ENCODE results near the gene ZFYVE28. TPM values are rescaled to one million over a fixed set of nuclear protein-coding genes. Genes with fewer than 3 reads are reported as not detected.

ZFYVE28 gene
- total and polyA plus RNA-seq, 10 of the 15 experiments (the other 5 are each of a cell fraction or from before 2014, with no cell fraction given) = 0.06 to 1.9 (median 0.22) TPM; not detected in 1

DNA sequence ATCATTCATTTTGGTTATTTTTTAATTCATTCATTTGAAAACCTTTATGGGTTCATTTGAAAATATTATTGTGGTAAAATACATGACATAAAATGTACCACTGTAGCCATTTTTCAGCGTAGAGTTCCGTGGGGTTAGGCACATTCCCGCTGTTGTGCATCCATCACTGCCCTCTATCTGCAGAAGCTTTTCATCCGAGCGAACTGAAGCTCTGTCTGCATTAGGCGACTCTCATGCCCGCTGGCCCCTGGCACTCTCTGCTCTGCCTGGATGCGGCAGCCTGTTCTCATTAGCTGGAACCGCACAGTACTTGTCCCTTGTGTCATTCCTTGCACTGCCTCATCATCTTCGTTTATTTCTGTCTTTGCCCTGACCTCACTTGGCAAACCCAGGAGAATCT, 17.9 kb upstream of the ZFYVE28 start:
- H3K27ac ChIP-seq (ENCODE audit: control insufficient read depth, insufficient read depth) = no peak overlapping the region
- WGBS (ENCODE audit: insufficient coverage, insufficient replicate concordance, low lambda C conversion rate, missing lambda C conversion rate) = 62% methylated on average over 10 of the region's 10 CpGs
- TF ChIP-seq, protein P1, sequence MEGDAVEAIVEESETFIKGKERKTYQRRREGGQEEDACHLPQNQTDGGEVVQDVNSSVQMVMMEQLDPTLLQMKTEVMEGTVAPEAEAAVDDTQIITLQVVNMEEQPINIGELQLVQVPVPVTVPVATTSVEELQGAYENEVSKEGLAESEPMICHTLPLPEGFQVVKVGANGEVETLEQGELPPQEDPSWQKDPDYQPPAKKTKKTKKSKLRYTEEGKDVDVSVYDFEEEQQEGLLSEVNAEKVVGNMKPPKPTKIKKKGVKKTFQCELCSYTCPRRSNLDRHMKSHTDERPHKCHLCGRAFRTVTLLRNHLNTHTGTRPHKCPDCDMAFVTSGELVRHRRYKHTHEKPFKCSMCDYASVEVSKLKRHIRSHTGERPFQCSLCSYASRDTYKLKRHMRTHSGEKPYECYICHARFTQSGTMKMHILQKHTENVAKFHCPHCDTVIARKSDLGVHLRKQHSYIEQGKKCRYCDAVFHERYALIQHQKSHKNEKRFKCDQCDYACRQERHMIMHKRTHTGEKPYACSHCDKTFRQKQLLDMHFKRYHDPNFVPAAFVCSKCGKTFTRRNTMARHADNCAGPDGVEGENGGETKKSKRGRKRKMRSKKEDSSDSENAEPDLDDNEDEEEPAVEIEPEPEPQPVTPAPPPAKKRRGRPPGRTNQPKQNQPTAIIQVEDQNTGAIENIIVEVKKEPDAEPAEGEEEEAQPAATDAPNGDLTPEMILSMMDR (IDR thresholded peaks at IDR 0.05 in 2 of 3, conservative IDR thresholded peaks at IDR 0.05 in 1 of 3; ENCODE audit: control insufficient read depth in 2 of 3, extremely low read depth in 1 of 3, insufficient read depth in 1 of 3, low read depth in 3 of 3, low read length in 3 of 3) = peak in 1 of 3 experiments; percentile 15; a peak in 1 of 6 replicates
- TF ChIP-seq EED (IDR thresholded peaks at IDR 0.05; ENCODE audit: low read depth) = no peak
- RAD21 ChIA-PET (ENCODE audit: unreplicated experiment) = interaction anchor here (0.6 to 1.2 kb wide), 2 partner anchors 8 to 216 kb away, joined by 3 to 5 read pairs; no protein-coding TSS in a partner anchor
- H3K9ac ChIP-seq (ENCODE audit: control insufficient read depth, insufficient read depth, low read length) = no peak overlapping the region
- H3K27me3 ChIP-seq (replicated peaks in 1 of 2; ENCODE audit: control insufficient read depth in 2 of 2, insufficient read depth in 2 of 2, low read length in 1 of 2) = peaks cover 0 to 1% of the 10 kb centered on the region in 2 experiments; a peak in 2 of 4 replicates
- SMC1A ChIA-PET (ENCODE audit: uncharacterized antibody, unreplicated experiment) = interaction anchor here (0.9 to 1.6 kb wide), 3 partner anchors 15 to 216 kb away, joined by 3 to 5 read pairs (median 3); no protein-coding TSS in a partner anchor
- no peak overlapping the region for H3K4me2 ChIP-seq (ENCODE audit: control insufficient read depth, insufficient read depth)
- H4K20me1 ChIP-seq (ENCODE audit: control insufficient read depth, insufficient read depth) = no peaks in the 10 kb centered on the region
- H3K9me3 ChIP-seq (replicated peaks; ENCODE audit: control insufficient read depth, insufficient read depth, low read length) = no peaks in the 10 kb centered on the region
- CTCF ChIA-PET = interaction anchor here (0.6 to 1.8 kb wide), 3 partner anchors 17 to 216 kb away, joined by 3 to 6 read pairs (median 3); partner anchors contain the start of gene CFAP99
- BruUV-seq (replicated peaks) = no TSS peak
- in situ Hi-C loops (cut with MboI) = no loop called here
- no peak overlapping the region for H2AFZ ChIP-seq (ENCODE audit: control insufficient read depth, low read depth, low read length)
- H3K79me2 ChIP-seq (ENCODE audit: control insufficient read depth, insufficient read depth, low read length) = no peaks in the 10 kb centered on the region
- no peak for FAIRE-seq
- no peak for DNase-seq (ENCODE audit: low read depth, low spot score)
- no peak overlapping the region for H3K4me3 ChIP-seq
- ATAC-seq = no peak
- POLR2A ChIA-PET = interaction anchor here (0.7 kb wide), 1 partner anchor 26 kb away, joined by 3 read pairs; no protein-coding TSS in a partner anchor
- H3K4me1 ChIP-seq (ENCODE audit: control insufficient read depth, insufficient read depth, low read length) = 0 out of 2 replicates have a peak, but pooled peaks cover under 1% of the 10 kb centered on the region
- intact Hi-C loops (cut with micrococcal nuclease; ENCODE audit: unreplicated experiment) = no loop called here
- H3K36me3 ChIP-seq (ENCODE audit: control insufficient read depth in 2 of 2, insufficient read depth in 2 of 2, low read length in 1 of 2) = no peaks in the 10 kb centered on the region

GRCh38 chr4:2434420-2434819, 16.0 kb upstream of the ZFYVE28 start:
- H3K9me3 ChIP-seq (replicated peaks; ENCODE audit: control insufficient read depth, insufficient read depth, low read length) = no peaks in the 10 kb centered on the region
- ATAC-seq = no peak; the same call in 2 of the 3 replicates
- H3K4me2 ChIP-seq (ENCODE audit: control insufficient read depth, insufficient read depth) = no peak overlapping the region
- no TSS peak for BruUV-seq (replicated peaks)
- H3K36me3 ChIP-seq (ENCODE audit: control insufficient read depth in 2 of 2, insufficient read depth in 2 of 2, low read length in 1 of 2) = no peaks in the 10 kb centered on the region
- H3K4me3 ChIP-seq = no peak overlapping the region
- peaks cover 0 to 1% of the 10 kb centered on the region in 2 experiments; a peak in 2 of 4 replicates for H3K27me3 ChIP-seq (replicated peaks in 1 of 2; ENCODE audit: control insufficient read depth in 2 of 2, insufficient read depth in 2 of 2, low read length in 1 of 2)
- intact Hi-C loops (cut with micrococcal nuclease; ENCODE audit: unreplicated experiment) = no loop called here
- ChIA-PET RAD21 (ENCODE audit: unreplicated experiment) (no interaction called here), CTCF (interaction anchor here (0.6 to 1.0 kb wide), 3 partner anchors 197 to 214 kb away, joined by 3 to 4 read pairs (median 3); no protein-coding TSS in a partner anchor), SMC1A (ENCODE audit: uncharacterized antibody, unreplicated experiment) (no interaction called here), POLR2A (no interaction called here)
- no peaks in the 10 kb centered on the region for H3K4me1 ChIP-seq (ENCODE audit: control insufficient read depth, insufficient read depth, low read length)
- no peaks in the 10 kb centered on the region for H4K20me1 ChIP-seq (ENCODE audit: control insufficient read depth, insufficient read depth)
- H3K79me2 ChIP-seq (ENCODE audit: control insufficient read depth, insufficient read depth, low read length) = no peaks in the 10 kb centered on the region
- WGBS (ENCODE audit: insufficient coverage, insufficient replicate concordance, low lambda C conversion rate, missing lambda C conversion rate) = 35% methylated on average over 9 of the region's 9 CpGs
- H2AFZ ChIP-seq (ENCODE audit: control insufficient read depth, low read depth, low read length) = no peak overlapping the region
- FAIRE-seq = no peak
- DNase-seq (ENCODE audit: low read depth, low spot score) = no peak
- in situ Hi-C loops (cut with MboI) = no loop called here
- H3K27ac ChIP-seq (ENCODE audit: control insufficient read depth, insufficient read depth) = no peak overlapping the region
- no peak overlapping the region for H3K9ac ChIP-seq (ENCODE audit: control insufficient read depth, insufficient read depth, low read length)
- TF ChIP-seq SPI1 (IDR thresholded peaks at IDR 0.05; ENCODE audit: borderline replicate concordance, insufficient read depth, low read depth, low read length) = no peak
- no peak for TF ChIP-seq MTA3 (IDR thresholded peaks at IDR 0.05; ENCODE audit: borderline replicate concordance, low read length)
- no peak for TF ChIP-seq HDAC6 (IDR thresholded peaks at IDR 0.05; ENCODE audit: unreplicated experiment)
- no peak for TF ChIP-seq USF1 (IDR thresholded peaks at IDR 0.05; ENCODE audit: borderline replicate concordance, extremely low read length, insufficient read depth, low read depth, low read length)
- TF ChIP-seq, protein P1 (IDR thresholded peaks at IDR 0.05 in 2 of 3, conservative IDR thresholded peaks at IDR 0.05 in 1 of 3; ENCODE audit: control insufficient read depth in 2 of 3, extremely low read depth in 1 of 3, insufficient read depth in 1 of 3, low read depth in 3 of 3, low read length in 3 of 3) = no peak
- no peak for TF ChIP-seq DPF2 (IDR thresholded peaks at IDR 0.05)

All from GM12878 (cell line).